Liver (tissue), 9 donors: ENCODE measurements around the gene SCP2. TPM values are rescaled to one million over a fixed set of nuclear protein-coding genes. Genes with fewer than 3 reads are reported as not detected.

Source experiments
- DNase-seq: peaks from one replicate; pipeline ENCODE4 v3.0.0-alpha.2; 2017; ENCODE audit warnings: low spot score
- H3K27ac ChIP-seq, 2 donors: one replicate each; pipeline ENCODE4 v1.7.0; 2013; ENCODE audit warnings: inconsistent platforms in 2 of 2, low read length in 2 of 2, control low read depth in 1 of 2, low read depth in 1 of 2, mild to moderate bottlenecking in 1 of 2
- H3K27me3 ChIP-seq, 4 donors: one replicate each; pipeline versions ENCODE4 v1.6.1 to v1.7.0; 2013; ENCODE audit warnings: low read length in 3 of 4, inconsistent platforms in 1 of 4, mild to moderate bottlenecking in 1 of 4, moderate library complexity in 1 of 4; ENCODE audit not compliant: control insufficient read depth in 4 of 4, insufficient read depth in 4 of 4
- H3K36me3 ChIP-seq, 4 donors: one replicate each; pipeline versions ENCODE4 v1.6.1 to v1.7.0; 2013; ENCODE audit warnings: low read length in 3 of 4, mild to moderate bottlenecking in 3 of 4, low read depth in 1 of 4, moderate library complexity in 1 of 4; ENCODE audit not compliant: control insufficient read depth in 4 of 4, insufficient read depth in 3 of 4
- H3K4me1 ChIP-seq, 4 donors: one replicate each; pipeline versions ENCODE4 v1.6.1 to v1.7.0; 2013; ENCODE audit warnings: low read length in 3 of 4, mild to moderate bottlenecking in 3 of 4, moderate library complexity in 1 of 4; ENCODE audit not compliant: control insufficient read depth in 4 of 4, insufficient read depth in 4 of 4
- H3K4me3 ChIP-seq, 3 donors: one replicate each; pipeline versions ENCODE4 v1.6.1 to v1.7.0; 2013; ENCODE audit warnings: low read length in 3 of 3, control low read depth in 1 of 3, low read depth in 1 of 3, mild to moderate bottlenecking in 1 of 3
- H3K9ac ChIP-seq, 2 donors: one replicate each; pipeline ENCODE4 v1.7.0; 2013; ENCODE audit warnings: low read length in 2 of 2, mild to moderate bottlenecking in 2 of 2, moderate library complexity in 2 of 2, control low read depth in 1 of 2, low read depth in 1 of 2
- H3K9me3 ChIP-seq, 4 donors: one replicate each; pipeline versions ENCODE4 v1.6.1 to v1.7.0; 2013; ENCODE audit warnings: low read length in 3 of 4; ENCODE audit not compliant: control insufficient read depth in 4 of 4
- ATF3 ChIP-seq: IDR thresholded peaks from 2 replicates; pipeline ENCODE4 v1.6.1; 2016; ENCODE audit warnings: antibody characterized with exemption
- CTCF ChIP-seq: fragments of 150-350 bp; IDR thresholded peaks from 2 replicates; pipeline ENCODE4 v1.5.1; 2017; ENCODE audit warnings: improper control_type of control experiment, low read depth, low read length; ENCODE audit not compliant: missing input control
- EGR1 ChIP-seq, 2 donors: IDR thresholded peaks; 2 replicates each; pipeline ENCODE4 v1.6.1; 2016 to 2018; ENCODE audit warnings: antibody characterized with exemption in 2 of 2, low read depth in 2 of 2
- FOXA1 ChIP-seq: IDR thresholded peaks from 2 replicates; pipeline ENCODE4 v1.6.1; 2016; ENCODE audit warnings: antibody characterized with exemption
- GABPA ChIP-seq, 2 donors: IDR thresholded peaks in 1 of 2; conservative IDR thresholded peaks in 1 of 2; 2 replicates each; pipeline ENCODE4 v1.6.1; 2016; ENCODE audit warnings: antibody characterized with exemption in 2 of 2, mild to moderate bottlenecking in 1 of 2, moderate library complexity in 1 of 2
- HNF4G ChIP-seq: IDR thresholded peaks from 2 replicates; pipeline ENCODE4 v1.6.1; 2016; ENCODE audit warnings: antibody characterized with exemption
- RAD21 ChIP-seq, 2 donors: IDR thresholded peaks; 2 replicates each; pipeline ENCODE4 v1.6.1; 2016; ENCODE audit warnings: antibody characterized with exemption in 2 of 2, mild to moderate bottlenecking in 2 of 2
- REST ChIP-seq: IDR thresholded peaks from 2 replicates; pipeline ENCODE4 v1.6.1; 2016; ENCODE audit warnings: antibody characterized with exemption, mild to moderate bottlenecking
- RXRA ChIP-seq, 2 donors: IDR thresholded peaks; 2 replicates each; pipeline ENCODE4 v1.6.1; 2017 to 2018; ENCODE audit warnings: antibody characterized with exemption in 2 of 2, mild to moderate bottlenecking in 1 of 2
- TAF1 ChIP-seq: conservative IDR thresholded peaks from 2 replicates; pipeline ENCODE4 v1.6.1; 2016; ENCODE audit warnings: antibody characterized with exemption, mild to moderate bottlenecking
- YY1 ChIP-seq: IDR thresholded peaks from 2 replicates; pipeline ENCODE4 v1.6.1; 2016; ENCODE audit warnings: antibody characterized with exemption, mild to moderate bottlenecking
- WGBS: extraction: QIAGEN DNeasy Blood & Tissue Kit; methylation state at CpG from one replicate; pipeline ENCODE4 v1.1.7; 2013; 5-methylcytosine and 5-hydroxymethylcytosine counted together
- polyA plus RNA-seq, 2 donors: library from polyadenylated mRNA; stranded (reverse) in 1 of 2; unstranded in 1 of 2; fragments of 200-250 nt in 1 of 2; fragments of >200 nt in 1 of 2; fragmentation: Nextera tagmentation in 1 of 2; extraction: Ambion mirVana in 1 of 2; gene quantifications; one replicate each; pipeline versions ENCODE4 v1.2.1 to v1.2.3, GENCODE V29; 2013 to 2015
- total RNA-seq, 2 donors: library from RNA; depleted of rRNA; stranded (reverse); fragments of >200 nt; gene quantifications; one replicate each; pipeline ENCODE4 v1.2.3, GENCODE V29; 2014
- TF ChIP-seq, protein P1 (sequence below): IDR thresholded peaks from 2 replicates; pipeline ENCODE4 v1.6.1; 2016; ENCODE audit warnings: antibody characterized with exemption
- donor health status: healthy.
- donor health status: healthy.
- donor health status: healthy.
- donor health status: healthy.
- donor health status: healthy.

Gene SCP2
- total and polyA plus RNA-seq, 4 donors, result 122 to 811 (median 529) TPM

- no peak for DNase-seq
- H3K9ac ChIP-seq, result no peak overlapping the region
- H3K27me3 ChIP-seq, result no peaks in the 10 kb centered on the region
- H3K4me1 ChIP-seq, result peaks cover 0 to 2% (median under 1%) of the 10 kb centered on the region in 4 donors
- H3K36me3 ChIP-seq, result peaks cover 9 to 50% (median 37%) of the 10 kb centered on the region in 4 donors
- no peak overlapping the region for H3K4me3 ChIP-seq
- WGBS, result 89% methylated on average over 6 of the region's 6 CpGs
- no peaks in the 10 kb centered on the region for H3K9me3 ChIP-seq
- H3K27ac ChIP-seq, result no peak overlapping the region
- TF ChIP-seq EGR1 (IDR thresholded peaks at IDR 0.05; ENCODE audit: low read depth in 2 of 2) (no peak), RAD21 (IDR thresholded peaks at IDR 0.05) (no peak), REST (peak; percentile 38), TAF1 (no peak), RXRA (IDR thresholded peaks at IDR 0.05) (no peak)
- TF ChIP-seq, protein P1, sequence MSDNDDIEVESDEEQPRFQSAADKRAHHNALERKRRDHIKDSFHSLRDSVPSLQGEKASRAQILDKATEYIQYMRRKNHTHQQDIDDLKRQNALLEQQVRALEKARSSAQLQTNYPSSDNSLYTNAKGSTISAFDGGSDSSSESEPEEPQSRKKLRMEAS, result no peak
Measured at GRCh38 chr1:52994656-52995055, 67.6 kb downstream of the SCP2 start.

- Histone ChIP-seq H3K27ac (no peak overlapping the region), H3K36me3 (peaks cover 9 to 44% (median 33%) of the 10 kb centered on the region in 4 donors), H3K27me3 (no peaks in the 10 kb centered on the region), H3K4me3 (no peak overlapping the region), H3K4me1 (no peaks in the 10 kb centered on the region), H3K9ac (no peak overlapping the region), H3K9me3 (no peaks in the 10 kb centered on the region)
- TF ChIP-seq RAD21 (IDR thresholded peaks at IDR 0.05) (no peak), FOXA1 (no peak), ATF3 (no peak), EGR1 (IDR thresholded peaks at IDR 0.05; ENCODE audit: low read depth in 2 of 2) (no peak), GABPA (IDR thresholded peaks at IDR 0.05 in 1 of 2, conservative IDR thresholded peaks at IDR 0.05 in 1 of 2) (no peak), TAF1 (no peak), REST (no peak), CTCF (no peak), YY1 (no peak), HNF4G (no peak)
- DNase-seq, result no peak
Measured at GRCh38 chr1:52996653-52997052, 69.6 kb downstream of the SCP2 start.
